ENCODE measurements around the gene TLL2.

DNA sequence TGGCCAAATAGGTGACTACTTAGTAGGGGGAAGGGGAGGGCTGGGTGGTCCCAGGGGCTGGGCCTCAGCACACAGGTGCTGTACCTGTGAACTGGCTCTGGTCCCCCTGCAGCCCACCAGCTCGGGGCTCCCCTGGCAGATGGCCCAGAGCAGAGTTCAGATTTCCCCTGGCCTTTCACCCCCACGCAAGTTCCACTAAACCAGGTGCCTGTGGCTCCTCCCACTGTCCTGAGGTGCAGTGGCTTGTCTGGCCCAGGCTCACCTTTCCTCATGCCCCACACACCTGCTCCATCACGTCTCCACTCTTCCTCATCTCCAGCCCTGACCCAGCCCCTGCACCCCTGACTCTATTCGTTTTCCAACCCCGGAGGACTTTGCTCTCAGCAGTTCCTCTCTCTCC is 107.6 kb downstream of the TLL2 start:
- TF ChIP-seq, protein P1, sequence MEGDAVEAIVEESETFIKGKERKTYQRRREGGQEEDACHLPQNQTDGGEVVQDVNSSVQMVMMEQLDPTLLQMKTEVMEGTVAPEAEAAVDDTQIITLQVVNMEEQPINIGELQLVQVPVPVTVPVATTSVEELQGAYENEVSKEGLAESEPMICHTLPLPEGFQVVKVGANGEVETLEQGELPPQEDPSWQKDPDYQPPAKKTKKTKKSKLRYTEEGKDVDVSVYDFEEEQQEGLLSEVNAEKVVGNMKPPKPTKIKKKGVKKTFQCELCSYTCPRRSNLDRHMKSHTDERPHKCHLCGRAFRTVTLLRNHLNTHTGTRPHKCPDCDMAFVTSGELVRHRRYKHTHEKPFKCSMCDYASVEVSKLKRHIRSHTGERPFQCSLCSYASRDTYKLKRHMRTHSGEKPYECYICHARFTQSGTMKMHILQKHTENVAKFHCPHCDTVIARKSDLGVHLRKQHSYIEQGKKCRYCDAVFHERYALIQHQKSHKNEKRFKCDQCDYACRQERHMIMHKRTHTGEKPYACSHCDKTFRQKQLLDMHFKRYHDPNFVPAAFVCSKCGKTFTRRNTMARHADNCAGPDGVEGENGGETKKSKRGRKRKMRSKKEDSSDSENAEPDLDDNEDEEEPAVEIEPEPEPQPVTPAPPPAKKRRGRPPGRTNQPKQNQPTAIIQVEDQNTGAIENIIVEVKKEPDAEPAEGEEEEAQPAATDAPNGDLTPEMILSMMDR (IDR thresholded peaks at IDR 0.05) = no peak
- TF ChIP-seq POLR2A (IDR thresholded peaks at IDR 0.05) = no peak
